Non-pigmented ciliary epithelial cell (primary cell): Measurements from ENCODE around the gene MRPL53.
"Not testable (repeated sequence)": the region's sequence is repeated elsewhere in the genome, so short reads cannot be mapped to it uniquely, and the experiment has no call there.

Source experiments
- DNase-seq: peaks from one replicate; pipeline ENCODE4 v3.0.0-alpha.2; 2010; ENCODE audit warnings: low read depth

Gene MRPL53

GRCh38 chr2:74450570-74451190, 21.8 kb downstream of the MRPL53 start:
- no peak for DNase-seq

GRCh38 chr2:74448771-74449170, 23.7 kb downstream of the MRPL53 start:
- no peak for DNase-seq

GRCh38 chr2:74447230-74447999, 25.1 kb downstream of the MRPL53 start:
- DNase-seq: no peak

GRCh38 chr2:74444498-74445318, 27.8 kb downstream of the MRPL53 start:
- DNase-seq: no peak

- not testable (repeated sequence) for DNase-seq
Observed at GRCh38 chr2:74442483-74443297, 29.8 kb downstream of the MRPL53 start.

- no peak for DNase-seq
Observed at GRCh38 chr2:74441690-74442482, 30.6 kb downstream of the MRPL53 start, which contains the start of gene RTKN. TSS of gene RTKN (minus strand) at chr2:74441937. CDS start at chr2:74441816, 121 bp downstream.

- DNase-seq: no peak
Observed at GRCh38 chr2:74441170-74441689, 31.2 kb downstream of the MRPL53 start.

- DNase-seq: no peak
Observed at GRCh38 chr2:74440378-74441169, 31.9 kb downstream of the MRPL53 start.

- DNase-seq: no peak
Observed at GRCh38 chr2:74439803-74440377, 32.6 kb downstream of the MRPL53 start.

- no peak for DNase-seq
Observed at GRCh38 chr2:74439373-74439772, 33.1 kb downstream of the MRPL53 start.

GRCh38 chr2:74438248-74438647, 34.2 kb downstream of the MRPL53 start:
- no peak for DNase-seq

- no peak for DNase-seq
Observed at GRCh38 chr2:74436848-74437695, 35.4 kb downstream of the MRPL53 start.

GRCh38 chr2:74436111-74436805, 36.2 kb downstream of the MRPL53 start:
- DNase-seq: no peak

GRCh38 chr2:74430502-74430901, 42.0 kb downstream of the MRPL53 start:
- DNase-seq: no peak

GRCh38 chr2:74429487-74430451, 42.7 kb downstream of the MRPL53 start:
- no peak for DNase-seq

- no peak for DNase-seq
Observed at GRCh38 chr2:74428675-74429074, 43.8 kb downstream of the MRPL53 start.

GRCh38 chr2:74427551-74427950, 44.9 kb downstream of the MRPL53 start:
- DNase-seq: no peak
